GM18507 (cell line): Measurements from ENCODE around the gene UBE2D3.
"Not testable (repeated sequence)": the region's sequence is repeated elsewhere in the genome, so short reads cannot be mapped to it uniquely, and the experiment has no call there.

ENCODE experiments used
- DNase-seq: peaks from one replicate; pipeline ENCODE4 v3.0.0; 2011; ENCODE audit warnings: low read depth; ENCODE audit not compliant: insufficient read length; ENCODE audit errors: extremely low spot score
- FAIRE-seq: peaks from 2 replicates; lab custom pipeline; 2011; peaks lifted over from hg19 to GRCh38; lab: Jason Lieb, UNC

Gene UBE2D3

DNA sequence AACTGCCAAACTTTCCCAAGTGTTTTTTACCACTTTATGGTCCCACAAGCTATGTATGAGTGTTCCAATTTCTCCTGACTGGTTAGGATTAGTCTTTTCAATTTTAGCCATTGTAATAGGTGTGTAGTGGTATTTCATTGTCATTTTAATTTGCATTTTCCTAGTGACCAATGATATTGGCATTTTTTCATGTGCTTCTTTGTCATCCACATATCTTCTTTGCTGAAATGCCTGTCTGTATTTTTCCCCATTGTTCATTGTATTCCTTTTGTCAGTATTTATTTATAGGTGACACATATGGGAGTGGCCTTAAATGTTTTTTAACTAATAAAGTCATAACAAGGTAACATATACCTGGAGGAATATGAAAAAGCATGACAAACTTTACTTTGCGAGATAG is 9.2 kb upstream of the UBE2D3 start:
- DNase-seq (no peak), FAIRE-seq (no peak)

DNA sequence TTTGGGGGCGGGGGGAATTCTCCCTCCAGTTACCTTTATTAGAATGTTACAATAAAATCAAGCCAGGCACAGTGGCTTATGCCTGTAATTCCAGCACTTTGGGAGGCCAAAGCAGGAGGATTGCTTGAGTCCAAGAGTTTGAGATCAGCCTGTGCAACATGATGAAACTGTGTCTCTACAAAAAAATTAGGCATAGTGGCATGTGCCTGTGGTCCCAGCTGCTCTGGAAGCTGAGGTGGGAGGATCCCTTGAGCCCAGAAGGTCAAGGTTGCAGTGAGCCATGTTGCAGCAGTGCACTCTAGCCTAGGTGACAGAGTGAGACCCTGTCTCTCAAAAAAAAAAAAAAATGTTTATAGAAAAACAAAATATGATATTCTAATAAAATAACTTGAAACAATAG is 5.3 kb upstream of the UBE2D3 start:
- no peak for FAIRE-seq

DNA sequence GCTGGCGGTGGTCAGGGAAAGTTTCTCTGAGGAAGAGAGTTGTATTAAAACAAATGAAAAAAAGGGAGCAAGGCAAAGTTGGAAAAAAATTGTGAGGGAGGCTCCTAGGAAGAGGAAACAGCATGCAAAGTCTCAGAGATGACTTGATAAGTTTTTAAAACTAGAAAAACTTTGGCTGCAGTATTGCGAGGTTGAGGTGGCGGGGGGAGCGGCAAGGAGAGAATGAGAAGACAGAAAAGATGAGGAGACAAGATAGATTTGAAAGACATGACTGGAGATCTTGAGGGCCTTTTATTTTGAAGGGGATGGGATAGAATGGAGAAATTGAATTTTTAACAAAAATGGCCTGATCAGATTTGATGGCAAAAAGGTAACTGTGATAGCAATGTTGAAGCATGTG is 4.8 kb upstream of the UBE2D3 start:
- DNase-seq (no peak), FAIRE-seq (no peak)

More for the DNA sequence above, 5.3 kb upstream of the UBE2D3 start:
- DNase-seq: no peak

DNA sequence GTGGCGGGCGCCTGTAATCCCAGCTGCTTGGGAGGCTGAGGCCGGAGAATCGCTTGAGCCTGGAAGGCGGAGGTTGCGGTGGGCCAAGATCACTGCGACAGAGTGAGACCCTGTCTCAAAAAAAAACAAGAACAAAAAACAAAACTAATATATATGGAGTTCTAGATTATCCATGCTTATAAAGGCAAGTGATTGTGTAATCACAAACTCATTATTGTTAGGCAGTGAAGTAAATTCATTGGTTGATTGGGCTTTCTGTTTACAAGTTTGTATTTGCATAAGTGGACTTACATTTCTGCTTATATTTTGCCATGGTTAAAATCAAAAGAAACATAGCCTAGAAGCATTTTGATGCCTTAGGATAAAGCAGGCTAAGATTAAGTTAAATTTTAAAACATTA is 2.5 kb upstream of the UBE2D3 start:
- FAIRE-seq: no peak
- DNase-seq: no peak

DNA sequence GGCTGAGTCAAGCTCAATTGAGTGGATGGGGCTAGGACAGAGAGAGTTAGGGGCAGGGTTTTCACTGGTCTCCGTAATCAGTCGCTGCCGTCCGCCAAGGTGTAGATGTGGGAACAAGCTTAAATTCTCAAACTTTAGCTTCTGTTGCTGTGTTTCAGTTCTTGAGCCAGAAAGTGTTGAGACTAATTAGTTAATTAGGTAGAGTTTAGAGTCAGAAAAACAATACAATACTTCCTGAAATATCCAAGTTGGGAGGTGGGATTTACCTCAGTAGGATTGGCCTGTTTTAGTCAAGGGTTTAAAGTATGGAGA is 1.1 kb upstream of the UBE2D3 start:
- DNase-seq: no peak
- no peak for FAIRE-seq

DNA sequence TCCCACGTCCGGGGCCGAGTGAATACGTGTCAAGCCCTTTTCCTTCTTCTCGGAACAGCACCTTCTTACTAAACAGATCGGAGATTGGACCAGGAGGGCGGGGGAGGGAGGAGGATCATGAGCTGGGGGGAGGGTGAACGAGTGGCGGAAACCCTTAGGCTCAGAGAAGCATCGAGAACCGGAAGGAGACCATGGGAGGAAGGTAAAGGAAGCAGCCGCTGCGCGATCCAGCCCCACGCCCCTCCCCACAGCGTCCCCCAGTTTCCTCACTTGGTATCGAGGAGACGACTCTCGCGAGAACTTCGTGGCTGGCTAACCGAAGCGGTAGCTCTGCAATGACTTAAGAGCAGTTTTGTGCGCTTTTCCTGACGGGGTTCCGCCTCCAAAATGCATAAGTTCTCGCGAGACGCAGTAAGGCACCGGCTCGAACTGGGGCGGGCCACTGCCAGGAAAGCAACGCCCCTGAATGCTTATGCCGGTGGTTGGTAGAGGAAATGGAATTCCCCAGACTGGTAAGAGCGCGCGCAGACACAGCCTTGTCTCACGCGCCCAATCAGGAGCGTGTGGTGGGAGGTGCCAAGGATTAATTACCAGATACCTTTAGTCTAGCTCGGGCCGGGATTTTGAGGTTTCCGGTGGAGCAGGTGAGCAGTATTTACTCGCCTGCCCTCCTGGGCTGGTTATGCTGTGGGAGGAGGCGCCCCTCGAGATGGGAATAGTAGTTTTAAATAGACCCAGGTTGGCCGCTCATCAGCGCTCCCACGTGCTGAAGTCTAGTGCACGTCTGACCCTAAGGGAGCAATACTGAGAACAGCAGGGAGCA is 534 bp upstream of the UBE2D3 start:
- FAIRE-seq: peak; percentile 99
- peak; percentile 67 for DNase-seq

DNA sequence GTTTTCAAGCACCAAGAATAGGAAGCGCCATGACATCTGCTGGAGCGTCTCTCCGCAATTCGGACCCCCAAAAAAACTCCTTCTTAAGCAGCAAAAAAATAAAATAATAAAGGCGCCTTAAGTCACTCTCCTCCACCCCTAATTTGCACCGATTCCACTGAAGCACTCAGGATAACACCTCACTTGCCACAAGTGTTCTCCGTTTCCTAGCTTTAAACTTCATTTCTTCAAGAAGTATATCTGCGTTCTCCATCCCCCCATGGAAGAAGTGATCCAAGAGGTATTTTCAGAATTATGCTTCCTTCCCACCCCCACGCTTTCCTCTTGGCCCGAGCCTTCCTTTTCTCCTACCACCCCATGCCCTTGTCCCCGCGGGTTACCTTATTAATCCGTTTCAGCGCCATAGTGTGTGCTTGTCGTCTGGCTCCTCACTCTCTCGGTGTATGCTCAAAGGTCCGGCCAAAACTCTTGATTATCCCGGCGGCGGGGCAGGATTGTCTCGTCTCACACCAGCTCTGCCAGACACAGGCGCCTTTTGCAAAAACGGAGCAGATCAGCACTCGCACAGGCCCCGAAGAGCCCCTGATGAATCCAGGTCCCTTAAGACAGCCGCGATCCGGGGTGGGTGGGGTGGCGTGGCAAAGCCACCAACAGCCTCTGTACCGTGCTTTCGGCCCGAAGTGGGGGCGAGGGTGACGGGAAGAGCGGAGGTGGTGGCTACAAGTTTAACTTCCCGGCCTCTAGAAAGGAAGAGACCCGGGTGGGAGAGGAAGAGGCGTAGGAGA is 1.1 kb downstream of the UBE2D3 start:
- FAIRE-seq (peak; percentile 48), DNase-seq (no peak)

DNA sequence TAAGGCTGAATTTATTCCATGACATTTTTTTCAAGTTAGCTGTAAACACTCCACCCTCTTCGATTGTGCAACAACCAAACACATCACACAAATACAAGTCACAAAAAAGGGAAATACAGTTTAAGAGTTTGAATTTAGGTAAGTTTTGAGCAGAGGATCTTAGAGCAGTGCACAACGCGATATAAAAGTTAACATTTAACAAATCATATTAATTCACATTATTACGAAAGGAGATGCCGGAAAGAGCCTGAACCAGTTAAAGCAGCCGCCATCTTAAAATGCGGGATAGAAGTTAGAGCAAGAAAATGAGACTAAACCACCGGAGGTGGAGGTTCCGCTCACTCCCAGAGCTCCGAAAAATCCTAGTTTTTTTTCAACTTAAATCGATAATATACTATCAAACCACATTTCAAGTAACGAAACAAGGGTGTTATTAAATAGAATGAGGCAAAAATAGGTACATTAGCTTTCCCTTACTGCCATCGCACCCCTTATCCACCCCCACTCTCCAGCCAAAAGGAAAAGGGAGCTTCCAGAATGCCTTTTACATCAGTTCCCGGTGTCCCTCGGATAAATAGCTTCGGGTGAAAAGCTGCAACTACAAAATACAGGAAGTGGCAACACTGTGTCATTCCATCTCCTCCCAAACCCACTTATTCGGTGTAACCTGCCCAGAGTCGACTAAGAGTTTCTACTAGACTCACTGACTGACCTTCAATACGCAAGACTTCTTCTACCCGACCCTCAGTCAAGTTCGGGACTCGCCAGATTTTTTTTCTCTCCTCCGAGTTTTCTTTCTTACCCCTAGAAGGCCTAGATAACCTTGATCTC is 1.9 kb downstream of the UBE2D3 start:
- no peak for DNase-seq
- FAIRE-seq: peak; percentile 66

DNA sequence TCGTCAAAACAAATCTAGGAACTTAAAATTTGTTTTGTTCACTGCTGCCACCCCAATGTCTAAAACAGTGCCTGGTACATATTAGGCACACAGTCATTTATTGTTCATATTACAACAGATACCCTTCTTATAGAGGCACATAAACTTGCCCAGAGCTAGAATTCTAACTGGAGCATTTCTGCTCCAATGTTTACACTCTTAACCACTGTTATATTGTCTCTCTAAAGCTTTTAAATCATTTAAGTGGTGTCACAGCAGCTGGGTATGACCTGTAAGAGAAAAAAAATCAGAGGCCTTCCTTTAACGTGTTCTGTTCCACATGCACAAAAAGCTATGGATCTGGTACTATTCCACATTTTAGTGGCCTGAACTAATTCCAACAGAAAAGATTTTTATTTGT is 3.0 kb downstream of the UBE2D3 start:
- FAIRE-seq (no peak), DNase-seq (no peak)

DNA sequence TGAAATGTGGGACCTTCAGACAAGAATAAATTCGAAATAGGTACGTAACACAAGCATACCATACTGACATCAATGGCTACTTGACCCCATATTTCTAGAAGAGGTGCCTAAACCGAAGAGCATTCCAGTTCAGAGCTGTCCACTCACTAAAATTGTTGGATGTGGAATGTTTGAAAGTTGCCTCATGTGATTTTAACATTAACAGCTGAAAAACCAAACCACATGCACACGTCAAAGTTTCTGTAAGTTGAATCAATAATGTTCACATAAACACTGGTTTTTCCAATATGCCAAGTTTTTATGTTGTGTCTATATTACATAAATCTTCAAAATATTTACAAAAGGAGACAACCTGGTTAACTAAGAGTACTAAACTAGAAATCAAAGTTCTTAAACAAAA is 3.5 kb downstream of the UBE2D3 start:
- FAIRE-seq: no peak
- DNase-seq: no peak

DNA sequence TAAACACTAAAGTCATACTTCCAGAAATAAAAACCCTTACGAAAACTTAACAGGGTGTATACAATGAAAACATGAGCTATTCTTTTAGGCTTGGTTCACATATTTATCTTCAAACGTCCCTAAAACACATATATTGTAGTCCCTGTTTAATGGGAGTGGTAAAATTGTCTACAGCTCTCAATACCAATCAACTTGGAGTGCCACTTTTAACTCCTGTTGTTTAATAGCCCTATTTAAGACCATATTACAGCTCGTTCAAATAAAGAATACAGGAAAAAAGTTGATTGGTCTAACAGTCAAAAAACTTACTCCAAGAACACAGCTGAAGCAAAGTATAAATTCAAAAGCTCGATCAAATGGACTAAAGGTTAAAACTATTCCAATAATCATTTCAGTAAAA is 3.9 kb downstream of the UBE2D3 start:
- FAIRE-seq (no peak), DNase-seq (no peak)

DNA sequence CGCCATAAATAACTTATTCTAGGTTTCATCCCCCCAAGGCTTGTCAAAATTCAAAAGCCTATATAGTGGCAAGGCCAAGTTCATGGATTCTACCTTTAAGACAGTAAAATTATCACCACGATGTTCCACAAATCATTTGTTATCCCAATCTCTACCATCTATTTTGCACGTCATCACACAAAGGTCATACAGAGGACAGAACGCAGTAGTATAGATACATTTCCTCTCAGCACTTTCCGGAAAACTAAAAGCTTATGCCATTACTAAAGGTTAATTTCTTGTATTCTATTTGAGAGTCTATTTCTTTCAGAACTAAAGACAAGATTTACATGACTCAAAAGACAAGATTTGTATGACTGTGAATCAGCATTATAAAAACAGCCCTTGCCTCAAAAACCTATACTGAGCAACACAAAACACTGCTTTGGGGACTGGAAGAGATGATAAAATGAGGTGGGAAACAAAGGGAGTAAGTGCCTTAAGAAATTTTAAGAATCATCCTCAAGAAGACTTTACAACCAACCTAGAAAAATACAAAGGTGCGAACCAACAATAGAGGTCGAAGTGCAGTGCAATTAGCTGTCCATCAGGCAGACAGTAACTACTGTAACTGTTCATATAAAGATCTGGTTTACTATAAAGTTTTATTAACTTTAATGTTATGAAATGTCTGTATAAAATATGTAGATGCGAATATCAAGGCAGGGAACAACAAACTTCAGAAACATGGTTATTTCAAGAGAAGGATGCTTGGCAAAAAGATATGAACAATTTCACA is 7.6 kb downstream of the UBE2D3 start:
- no peak for FAIRE-seq
- DNase-seq: no peak

DNA sequence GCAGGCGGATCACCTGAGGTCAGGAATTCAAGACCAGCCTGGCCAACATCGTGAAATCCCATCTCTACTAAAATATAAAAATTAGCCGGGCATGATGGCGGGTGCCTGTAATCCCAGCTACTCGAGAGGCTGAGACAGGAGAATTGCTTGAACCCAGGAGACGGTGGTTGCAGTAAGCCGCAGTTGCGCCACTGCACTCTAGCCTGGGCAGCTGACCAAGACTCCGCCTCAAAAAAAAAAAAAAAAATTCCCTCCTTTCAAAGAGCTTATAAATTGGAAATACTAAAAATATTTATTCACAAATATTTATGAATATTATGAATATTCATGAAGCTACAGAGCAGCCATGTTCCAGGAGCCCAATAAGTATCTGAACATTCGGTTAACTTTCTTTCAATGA is 8.3 kb downstream of the UBE2D3 start:
- FAIRE-seq, DNase-seq: not testable (repeated sequence)

DNA sequence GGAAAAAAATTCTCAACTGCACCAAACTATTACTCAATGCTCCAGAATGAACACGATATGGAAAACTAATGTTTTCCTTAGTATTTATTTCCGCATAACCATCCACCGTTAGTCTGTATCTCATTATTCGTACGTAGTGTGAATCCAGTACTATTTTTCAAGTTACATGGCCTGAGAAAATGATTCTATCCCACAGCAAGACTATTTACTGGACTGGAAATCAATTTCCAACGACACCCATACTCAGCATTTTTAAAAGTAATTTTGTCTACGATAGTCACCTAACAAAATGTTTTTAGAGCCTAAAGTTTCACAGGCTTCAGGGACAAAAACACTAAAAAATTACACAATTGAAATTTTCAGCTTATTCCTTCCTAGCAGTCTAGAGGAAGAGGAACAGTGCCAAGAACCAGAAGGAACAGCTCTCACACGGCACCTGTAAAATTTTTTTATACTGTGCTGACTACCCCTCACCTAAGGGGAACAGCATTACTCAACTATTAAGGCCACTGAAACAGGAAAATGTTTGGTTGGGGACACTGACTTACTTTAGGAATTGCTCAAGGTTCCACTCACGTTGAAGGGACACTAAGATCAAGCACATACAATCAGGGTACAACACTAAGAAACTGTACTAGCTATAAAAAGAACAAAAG is 9.6 kb downstream of the UBE2D3 start:
- DNase-seq (no peak), FAIRE-seq (peak; percentile 41)

DNA sequence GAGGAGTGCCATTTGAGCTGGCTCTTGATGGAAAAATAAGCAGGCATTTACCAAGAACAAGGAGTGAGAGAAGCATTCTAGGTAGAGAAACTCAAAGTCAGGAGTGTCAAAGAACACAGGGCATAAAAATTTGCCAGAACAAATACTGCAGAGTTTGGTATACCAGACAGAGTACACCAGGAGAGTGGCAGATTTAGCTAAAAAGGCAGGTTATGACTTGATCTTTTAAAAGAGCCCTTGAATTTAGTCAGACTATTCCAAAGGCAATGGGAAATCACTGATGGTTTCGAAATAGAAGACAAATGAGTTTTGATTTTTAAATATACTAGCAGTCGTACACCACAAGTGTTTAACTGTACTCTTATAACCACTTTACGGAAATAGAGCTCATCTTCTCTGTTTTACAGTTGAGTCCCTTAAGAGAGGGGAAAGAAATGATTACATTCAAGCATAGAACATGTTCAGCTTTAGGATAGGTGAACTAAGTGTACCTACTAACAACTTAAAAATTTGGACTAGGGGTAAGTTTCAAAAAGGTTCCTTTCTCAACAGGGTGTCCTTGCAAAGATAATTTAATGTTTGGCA is 10.2 kb downstream of the UBE2D3 start:
- FAIRE-seq (no peak), DNase-seq (no peak)

DNA sequence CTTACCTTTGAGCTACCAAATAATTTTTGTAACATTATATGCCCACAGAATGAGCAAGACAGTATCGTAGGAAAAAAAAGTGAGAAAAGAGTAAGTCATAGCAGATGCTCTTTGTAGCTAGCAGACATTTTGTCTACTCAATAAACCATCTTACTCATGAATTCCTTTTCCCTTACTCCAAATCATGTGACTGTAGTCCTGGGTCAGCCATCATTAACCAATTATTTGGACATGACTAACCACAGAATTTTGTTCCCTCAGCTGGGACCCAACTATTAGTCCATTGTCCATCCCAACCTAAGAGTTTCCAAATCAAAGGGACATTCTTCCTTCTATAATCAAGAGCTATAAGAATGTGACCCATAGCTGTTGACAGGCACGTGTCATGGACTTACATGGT is 11.4 kb downstream of the UBE2D3 start:
- FAIRE-seq (no peak), DNase-seq (no peak)

DNA sequence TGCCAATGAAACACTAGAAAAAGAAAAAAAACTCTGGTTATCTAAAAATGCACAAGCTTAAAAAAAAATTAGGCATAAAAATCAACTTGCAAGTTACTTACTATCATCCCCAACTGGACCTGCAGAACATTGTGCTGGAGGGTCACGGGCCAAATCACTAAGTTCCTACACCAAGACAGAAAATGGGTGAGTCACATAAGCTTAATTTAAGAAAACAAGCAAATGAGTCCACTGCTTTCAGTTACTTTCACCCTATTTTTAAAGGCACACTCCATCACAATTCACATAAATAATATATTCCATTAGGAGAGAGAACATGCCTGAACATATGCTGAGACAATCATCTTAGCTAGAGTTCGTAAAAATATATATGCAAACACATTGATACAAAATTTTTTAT is 17.7 kb downstream of the UBE2D3 start:
- DNase-seq: no peak
- no peak for FAIRE-seq

DNA sequence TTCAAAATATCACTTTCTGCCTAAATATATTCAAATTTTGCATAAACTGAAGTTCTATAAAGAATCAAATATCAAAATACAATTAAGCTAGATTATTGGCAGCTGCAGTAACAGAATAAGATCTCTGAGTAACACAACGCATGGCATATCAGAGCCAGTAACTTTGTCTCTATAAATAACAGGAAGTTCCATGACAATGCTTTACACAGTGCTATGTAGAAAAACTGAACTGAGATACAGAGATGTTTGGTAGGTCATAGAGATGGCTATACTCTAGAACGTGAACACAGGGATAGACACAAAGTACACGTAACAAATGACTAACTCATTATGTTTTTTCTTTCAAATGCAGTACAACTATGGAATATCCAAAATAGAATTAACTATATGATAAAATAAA is 18.2 kb downstream of the UBE2D3 start:
- no peak for FAIRE-seq
- no peak for DNase-seq

DNA sequence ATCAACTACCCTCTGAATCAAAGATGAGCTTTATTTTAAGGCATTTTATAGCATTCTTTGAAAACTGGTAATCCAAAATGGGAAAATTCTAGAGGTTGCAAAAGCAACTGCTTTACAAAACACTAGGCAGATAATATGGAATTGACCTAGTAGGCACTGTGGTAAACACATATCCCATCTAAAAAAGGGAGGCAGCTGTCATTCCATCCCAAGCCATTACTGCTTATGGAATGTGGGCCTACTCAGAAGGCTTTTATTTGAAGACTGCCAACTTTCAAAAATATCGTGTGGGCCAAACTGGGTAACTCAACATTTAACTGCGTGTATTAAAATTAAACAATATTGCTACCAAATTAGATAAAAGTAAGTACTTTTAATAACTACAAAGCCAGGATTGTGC is 19.3 kb downstream of the UBE2D3 start:
- DNase-seq (no peak), FAIRE-seq (peak; percentile 24)
